SK-N-SH (cell line): ENCODE measurements around the gene PFKFB1. TPM values are rescaled to one million over a fixed set of nuclear protein-coding genes. Genes with fewer than 3 reads are reported as not detected.

Experiments used
- CTCF ChIA-PET: fragments of 300-600, 350-600 bp; formaldehyde crosslinking; extraction: SDS; loops from one replicate; lab custom pipeline; 2021; lab: Yijun Ruan, JAX
- POLR2A ChIA-PET: fragments of 350-600 bp; sonication (Branson Sonifier 250); formaldehyde crosslinking; extraction: SDS; loops from one replicate; lab custom pipeline; 2020; ENCODE audit warnings: antibody characterized with exemption, inconsistent platforms; lab: Yijun Ruan, JAX
- DNase-seq: peaks from one replicate; pipeline ENCODE4 v3.0.0; 2012
- H2AFZ ChIP-seq: fragments of 200-600 bp; sonication (generic); 2 replicates; pipeline ENCODE4 v1.8.1; 2016; ENCODE audit warnings: antibody characterized with exemption, mild to moderate bottlenecking, low read depth
- H3F3A ChIP-seq: fragments of 200-600 bp; sonication (generic); replicated peaks from 2 replicates; pipeline ENCODE3; 2016; ENCODE audit warnings: antibody characterized with exemption, mild to moderate bottlenecking; ENCODE audit not compliant: insufficient read depth
- H3K27ac ChIP-seq, 2 experiments: fragments of 200-500 bp in 1 of 2; fragments of 200-600 bp in 1 of 2; sonication (Bioruptor generic) in 1 of 2; sonication (generic), shearing (Covaris generic) in 1 of 2; 2 replicates each; pipeline versions ENCODE4 v1.5.1 to v1.6.1; 2014 to 2016; ENCODE audit warnings: low read depth in 2 of 2, inconsistent platforms in 1 of 2, low read length in 1 of 2, mild to moderate bottlenecking in 1 of 2, mixed read lengths in 1 of 2
- H3K27me3 ChIP-seq: fragments of 200-600 bp; sonication (generic), shearing (Covaris generic); 2 replicates; pipeline ENCODE4 v1.6.1; 2016; ENCODE audit warnings: mixed run types; ENCODE audit not compliant: insufficient read depth
- H3K36me3 ChIP-seq, 2 experiments: fragments of 200-500 bp in 1 of 2; fragments of 200-600 bp in 1 of 2; sonication (Bioruptor generic) in 1 of 2; sonication (generic) in 1 of 2; replicated peaks in 1 of 2; 2 replicates each; pipeline versions ENCODE3 to v1.5.1; 2014 to 2016; ENCODE audit warnings: low read length in 1 of 2, mild to moderate bottlenecking in 1 of 2; ENCODE audit not compliant: insufficient read depth in 2 of 2, control insufficient read depth in 1 of 2
- H3K4me1 ChIP-seq, 2 experiments: fragments of 200-500 bp in 1 of 2; fragments of 200-600 bp in 1 of 2; sonication (Bioruptor generic) in 1 of 2; sonication (generic), shearing (Covaris generic) in 1 of 2; 2 replicates each; pipeline versions ENCODE4 v1.5.1 to v1.6.1; 2014 to 2016; ENCODE audit warnings: low read depth in 1 of 2, low read length in 1 of 2, mixed run types in 1 of 2; ENCODE audit not compliant: insufficient read depth in 2 of 2, control insufficient read depth in 1 of 2
- H3K4me2 ChIP-seq: fragments of 200-600 bp; sonication (generic), shearing (Covaris generic); 2 replicates; pipeline ENCODE4 v1.6.1; 2017; ENCODE audit warnings: mixed run types
- H3K4me3 ChIP-seq, 2 experiments: fragments of 200-500 bp in 1 of 2; fragments of 200-600 bp in 1 of 2; sonication (Bioruptor generic) in 1 of 2; sonication (generic), shearing (Covaris generic) in 1 of 2; 2 replicates each; pipeline versions ENCODE4 v1.5.1 to v1.8.1; 2014 to 2016; ENCODE audit warnings: low read depth in 2 of 2, inconsistent platforms in 1 of 2, low read length in 1 of 2, mild to moderate bottlenecking in 1 of 2, mixed read lengths in 1 of 2, moderate library complexity in 1 of 2
- H3K79me2 ChIP-seq: fragments of 200-600 bp; sonication (generic); 2 replicates; pipeline ENCODE4 v1.8.1; 2017; ENCODE audit warnings: mild to moderate bottlenecking; ENCODE audit not compliant: insufficient read depth
- H3K9ac ChIP-seq: fragments of 200-600 bp; sonication (generic); 2 replicates; pipeline ENCODE4 v1.6.1; 2017; ENCODE audit warnings: mixed run types
- H3K9me2 ChIP-seq: fragments of 200-600 bp; sonication (generic); 2 replicates; pipeline ENCODE4 v1.6.1; 2017; ENCODE audit warnings: mixed run types
- H3K9me3 ChIP-seq: fragments of 200-600 bp; sonication (generic); 2 replicates; pipeline ENCODE4 v1.6.1; 2017; ENCODE audit warnings: mixed run types, mild to moderate bottlenecking, moderate library complexity
- H4K20me1 ChIP-seq: fragments of 200-600 bp; sonication (generic); 2 replicates; pipeline ENCODE4 v1.6.1; 2017; ENCODE audit warnings: mild to moderate bottlenecking, mixed run types; ENCODE audit not compliant: insufficient read depth
- CTCF ChIP-seq: fragments of 200-600 bp; sonication (generic); IDR thresholded peaks from 2 replicates; pipeline ENCODE4 v1.6.1; 2017; ENCODE audit warnings: antibody characterized with exemption, mild to moderate bottlenecking, moderate library complexity
- EP300 ChIP-seq, 2 experiments: IDR thresholded peaks; 2 replicates each; pipeline versions ENCODE4 v1.4.0 to v1.6.1; 2012; ENCODE audit warnings: borderline replicate concordance in 1 of 2, low read depth in 1 of 2, low read length in 1 of 2
- EZH2phosphoT487 ChIP-seq: fragments of 200-600 bp; sonication (generic); IDR thresholded peaks from 2 replicates; pipeline ENCODE4 v1.6.1; 2017; ENCODE audit warnings: low read depth, mixed run types, mild to moderate bottlenecking, antibody characterized with exemption, moderate library complexity, borderline replicate concordance
- FOSL2 ChIP-seq: IDR thresholded peaks from 2 replicates; pipeline ENCODE4 v1.4.0; 2012; ENCODE audit warnings: low read depth, mild to moderate bottlenecking, moderate library complexity, borderline replicate concordance
- GABPA ChIP-seq: IDR thresholded peaks from 2 replicates; pipeline ENCODE4 v1.4.0; 2012; ENCODE audit warnings: low read depth, mild to moderate bottlenecking
- IRF3 ChIP-seq: fragments of 150-350 bp; IDR thresholded peaks from 2 replicates; pipeline ENCODE4 v1.6.1; 2016; ENCODE audit warnings: mild to moderate bottlenecking, low read depth, low read length
- MAX ChIP-seq: IDR thresholded peaks from 2 replicates; pipeline ENCODE4 v1.4.0; 2012; ENCODE audit warnings: low read depth
- MXI1 ChIP-seq: IDR thresholded peaks from 2 replicates; pipeline ENCODE4 v1.6.1; 2012; ENCODE audit warnings: mild to moderate bottlenecking, low read depth, low read length, improper control_type of control experiment
- NFIC ChIP-seq: IDR thresholded peaks from 2 replicates; pipeline ENCODE4 v1.4.0; 2012; ENCODE audit warnings: borderline replicate concordance
- NRF1 ChIP-seq: IDR thresholded peaks from 2 replicates; pipeline ENCODE4 v1.6.1; 2012; ENCODE audit warnings: low read depth, mild to moderate bottlenecking, low read length
- POLR2AphosphoS5 ChIP-seq: IDR thresholded peaks from 2 replicates; pipeline ENCODE4 v1.6.1; 2012; ENCODE audit warnings: low read depth, low read length
- RAD21 ChIP-seq: IDR thresholded peaks from 2 replicates; pipeline ENCODE4 v1.6.1; 2012; ENCODE audit warnings: mild to moderate bottlenecking, low read length
- REST ChIP-seq: IDR thresholded peaks from 2 replicates; pipeline ENCODE4 v1.6.1; 2012; ENCODE audit warnings: mild to moderate bottlenecking, low read depth, low read length, moderate library complexity
- SIN3A ChIP-seq: IDR thresholded peaks from 2 replicates; pipeline ENCODE4 v1.6.1; 2012; ENCODE audit warnings: low read depth, mild to moderate bottlenecking, low read length, moderate library complexity, borderline replicate concordance
- TCF12 ChIP-seq: IDR thresholded peaks from 2 replicates; pipeline ENCODE4 v1.4.0; 2012
- TEAD4 ChIP-seq: IDR thresholded peaks from 2 replicates; pipeline ENCODE4 v1.4.0; 2012; ENCODE audit warnings: mild to moderate bottlenecking, borderline replicate concordance; ENCODE audit not compliant: insufficient read depth
- ZBTB33 ChIP-seq: IDR thresholded peaks from 2 replicates; pipeline ENCODE4 v1.4.0; 2012; ENCODE audit warnings: low read depth, borderline replicate concordance
- WGBS: methylation state at CpG from one replicate; pipeline ENCODE4 v1.1.6; 2017; ENCODE audit warnings: low lambda C conversion rate; 5-methylcytosine and 5-hydroxymethylcytosine counted together
- polyA plus RNA-seq, 3 experiments: library from polyadenylated mRNA; depleted of rRNA; stranded (reverse); fragments of >200 nt; gene quantifications; 2 replicates each; pipeline ENCODE4 v1.2.3, GENCODE V29; 2012

PFKFB1 gene
- polyA plus RNA-seq, 1 of the 3 experiments (the other 2 are of a cell fraction), result 0.12 TPM

- Histone ChIP-seq H3K4me3 (no peak overlapping the region), H4K20me1 (no peaks in the 10 kb centered on the region), H3K79me2 (no peaks in the 10 kb centered on the region), H3K9me2 (no peaks in the 10 kb centered on the region), H3K27me3 (0 out of 2 replicates have a peak, but pooled peaks cover 4% of the 10 kb centered on the region), H3K9me3 (no peaks in the 10 kb centered on the region), H3K4me2 (no peak overlapping the region), H2AFZ (no peak overlapping the region), H3K27ac (peak overlapping the region in 1 of 2 experiments; percentile 70; a peak in 2 of 4 replicates), H3K9ac (no peak overlapping the region), H3K4me1 (peaks cover 0 to 5% of the 10 kb centered on the region in 2 experiments; a peak in 2 of 4 replicates), H3F3A (no peaks in the 10 kb centered on the region), H3K36me3 (no peaks in the 10 kb centered on the region)
- DNase-seq, result peak; percentile 27
- ChIA-PET CTCF (no interaction called here), POLR2A (interaction anchor here (0.6 to 1.1 kb wide), 2 partner anchors 53 to 55 kb away, joined by 3 to 4 read pairs; partner anchors contain the start of gene APEX2)
- 2% methylated on average over 6 of the region's 6 CpGs for WGBS
- TF ChIP-seq CTCF, result no peak
- TF ChIP-seq GABPA, result no peak
- TF ChIP-seq REST, result no peak
- TF ChIP-seq POLR2AphosphoS5, result no peak
- no peak for TF ChIP-seq RAD21
- TF ChIP-seq MXI1, result no peak
- TF ChIP-seq EP300 (IDR thresholded peaks at IDR 0.05; ENCODE audit: borderline replicate concordance in 1 of 2, low read depth in 1 of 2, low read length in 1 of 2), result no peak
- no peak for TF ChIP-seq ZBTB33
- no peak for TF ChIP-seq SIN3A
- no peak for TF ChIP-seq NFIC
- no peak for TF ChIP-seq TEAD4
- TF ChIP-seq EZH2phosphoT487, result no peak
- TF ChIP-seq FOSL2, result no peak
- TF ChIP-seq MAX, result no peak
- TF ChIP-seq IRF3, result no peak
- TF ChIP-seq TCF12, result no peak
- TF ChIP-seq NRF1, result no peak
Observed at GRCh38 chrX:54945224-54945623, 48.8 kb downstream of the PFKFB1 start.
